Measurements from ENCODE around the gene LRTM2.

The LRTM2 gene

DNA sequence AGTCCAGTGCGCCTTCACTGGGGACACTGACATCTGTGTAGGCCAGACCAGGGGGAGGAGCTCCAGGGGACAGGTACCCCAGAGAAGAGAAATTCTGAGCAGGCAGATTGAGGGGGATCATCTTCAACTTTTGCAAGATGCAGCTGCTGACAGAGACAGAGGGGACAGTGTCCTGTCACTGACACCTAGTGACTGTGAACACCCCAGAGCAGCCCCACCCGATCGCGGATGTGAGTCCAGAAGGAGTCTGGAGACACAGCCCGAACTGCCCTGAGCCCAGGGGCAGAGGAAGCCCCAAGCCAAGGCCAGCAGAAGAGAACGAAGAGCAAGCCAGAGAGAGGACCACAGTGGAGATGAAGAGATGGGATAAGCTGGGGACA is 21.7 kb upstream of the LRTM2 start:
- DNase-seq, result no peak

DNA sequence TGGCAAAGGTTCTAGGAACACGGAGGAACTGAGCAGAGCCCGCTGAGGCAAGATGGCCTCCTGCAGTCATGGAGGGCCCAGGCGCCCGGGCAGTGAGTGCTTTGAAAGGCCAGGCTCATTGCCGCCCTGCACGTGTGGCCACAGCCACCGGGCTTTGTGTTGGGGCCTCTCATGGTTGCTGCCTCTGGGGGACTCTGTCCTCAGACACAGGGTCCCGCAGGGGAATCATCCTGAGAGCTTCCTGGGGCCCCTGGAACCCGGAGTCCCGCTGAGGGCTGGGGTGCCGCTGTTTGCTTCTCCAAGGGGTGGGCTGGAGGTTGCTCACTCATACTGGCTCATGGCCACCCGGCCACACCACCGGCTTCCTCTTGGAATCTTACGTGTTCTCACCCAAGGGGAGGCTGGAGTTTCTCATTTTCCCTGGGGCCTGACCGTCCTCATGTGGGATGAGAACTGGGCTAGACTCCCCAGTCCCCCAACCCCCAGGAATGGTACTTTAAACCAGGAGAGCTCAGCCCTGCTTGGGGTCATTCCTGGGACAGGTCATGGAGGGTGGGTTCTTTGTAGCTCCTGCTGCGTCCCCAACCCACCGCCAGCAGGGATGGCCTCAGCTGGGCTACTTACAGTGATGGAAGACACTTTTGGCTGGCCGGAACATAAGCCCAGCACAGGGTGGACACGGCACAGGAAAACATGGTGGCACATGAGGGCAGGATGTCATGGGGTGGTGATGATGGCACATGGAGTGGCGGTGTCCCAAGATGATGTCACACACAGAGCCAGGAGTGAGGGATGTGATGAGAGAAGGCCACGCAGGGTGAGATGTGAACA is 21.1 kb upstream of the LRTM2 start:
- DNase-seq, result no peak

DNA sequence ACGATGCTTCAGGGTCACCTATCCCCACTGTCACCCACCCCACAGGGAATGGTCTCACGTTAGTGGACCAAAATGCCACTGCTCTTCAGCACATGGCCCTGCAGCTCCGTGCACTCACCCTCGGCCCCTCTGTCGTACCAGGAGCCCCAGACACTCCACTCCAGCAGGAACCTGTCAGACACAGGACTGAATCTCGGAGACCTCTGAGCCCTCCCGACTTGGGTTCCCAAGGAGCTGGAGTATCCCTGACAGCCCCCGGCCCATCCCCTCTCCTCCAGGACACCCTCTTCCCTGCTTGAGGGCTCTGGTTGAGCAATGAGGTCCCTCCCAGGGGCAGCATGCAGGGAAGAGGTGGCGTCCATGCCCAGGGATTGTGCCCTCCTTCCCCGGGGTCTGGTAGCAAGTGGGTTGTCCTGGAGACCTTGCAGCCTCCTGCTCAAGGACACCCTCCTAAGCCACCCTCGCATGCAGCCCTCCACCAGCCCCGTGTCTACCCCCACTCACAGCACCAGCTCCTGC is 20.4 kb upstream of the LRTM2 start:
- no peak for DNase-seq

DNA sequence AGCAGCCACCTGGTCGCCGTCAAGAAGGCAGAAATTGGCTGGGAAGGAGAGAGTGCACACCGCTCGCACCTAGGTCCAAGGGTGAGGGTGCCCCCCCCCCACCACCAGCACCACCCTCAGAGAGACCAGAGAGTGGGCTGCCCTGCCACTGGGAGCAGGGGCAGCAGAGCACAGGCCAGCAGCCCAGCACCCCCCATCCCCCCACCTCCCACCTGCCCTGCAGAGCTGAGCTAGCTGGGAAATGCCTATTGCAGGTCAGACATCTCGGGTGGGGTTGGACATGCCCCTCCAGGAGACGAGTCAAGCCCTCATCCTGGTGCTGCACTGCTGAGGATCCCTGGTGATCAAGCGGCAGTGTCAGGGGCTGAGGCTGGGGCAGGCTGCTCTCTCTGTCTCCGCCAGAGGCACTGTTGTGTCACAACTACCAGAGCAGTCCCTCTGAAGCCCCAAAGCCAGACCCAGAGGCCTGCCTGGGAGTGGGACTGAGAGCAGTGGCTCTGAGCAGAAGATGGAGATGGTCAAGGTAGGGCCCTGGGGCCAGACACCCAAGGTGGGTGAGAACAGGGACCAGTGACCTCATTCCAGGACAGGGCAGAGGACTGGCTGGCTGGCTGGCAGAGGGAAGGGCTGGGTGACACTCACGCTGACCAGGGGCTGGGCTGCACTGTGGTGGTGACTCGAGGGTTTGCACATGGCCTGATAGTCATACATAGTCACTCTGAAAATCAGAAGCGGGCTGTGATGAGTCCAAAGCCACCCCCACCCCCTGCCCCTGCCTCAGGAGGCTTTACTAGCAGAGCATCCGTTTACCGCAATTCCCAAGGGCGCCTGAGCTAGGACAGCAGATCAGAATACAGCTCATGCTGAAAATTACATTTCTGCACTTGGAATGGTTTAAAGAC is 19.7 kb upstream of the LRTM2 start:
- DNase-seq, result no peak

DNA sequence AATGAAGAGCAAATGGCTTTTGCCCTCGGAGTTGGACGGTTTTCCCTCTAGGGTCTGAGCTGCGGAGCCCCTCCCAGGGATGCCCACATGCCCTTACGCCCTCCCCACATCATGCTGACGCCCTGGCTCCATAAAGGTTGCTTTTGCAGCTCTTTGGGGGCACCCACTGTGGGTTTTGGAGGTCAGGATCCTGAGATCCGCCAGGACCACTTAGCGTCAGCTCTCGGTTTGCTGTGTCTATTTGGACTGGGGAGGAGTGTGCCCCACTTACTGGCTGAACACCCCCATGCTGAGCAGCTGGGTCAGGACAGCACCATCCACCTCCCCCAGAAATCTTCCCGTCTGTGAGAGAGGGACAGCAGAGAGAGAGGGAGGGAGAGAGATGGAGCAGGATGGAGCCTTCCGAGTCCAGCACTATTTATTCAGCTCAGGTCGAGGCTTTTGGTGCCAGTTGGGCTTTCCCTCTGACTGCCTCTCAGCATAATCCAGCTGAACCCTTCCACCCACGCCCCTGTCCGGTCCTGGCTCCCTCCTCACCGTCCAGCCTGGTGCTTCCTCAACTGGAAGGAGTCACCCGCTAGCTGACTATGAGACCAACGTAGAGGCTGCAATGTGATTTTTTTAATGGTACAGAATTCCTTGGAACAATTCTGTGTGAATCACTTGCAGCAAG is 18.9 kb upstream of the LRTM2 start:
- no peak for DNase-seq

DNA sequence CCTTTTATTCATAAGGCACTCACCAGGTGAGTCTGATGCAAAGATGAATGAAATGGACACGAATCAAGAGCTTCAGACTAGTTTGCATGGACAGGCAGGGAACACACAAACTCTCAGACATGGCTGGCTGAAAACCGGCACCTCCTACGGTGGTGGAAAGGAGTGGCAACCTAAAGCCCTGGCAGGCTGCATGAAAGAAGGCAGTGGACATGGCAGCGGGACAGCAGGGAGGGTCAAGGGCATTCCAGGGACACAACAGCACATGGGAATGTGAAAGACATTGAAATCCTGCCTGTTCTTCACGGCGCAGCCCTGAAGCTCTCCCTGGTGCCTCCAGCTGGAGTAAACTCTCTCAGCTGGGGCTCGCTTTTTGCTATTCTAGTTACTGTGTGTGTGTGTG is 16.6 kb upstream of the LRTM2 start:
- no peak for DNase-seq

DNA sequence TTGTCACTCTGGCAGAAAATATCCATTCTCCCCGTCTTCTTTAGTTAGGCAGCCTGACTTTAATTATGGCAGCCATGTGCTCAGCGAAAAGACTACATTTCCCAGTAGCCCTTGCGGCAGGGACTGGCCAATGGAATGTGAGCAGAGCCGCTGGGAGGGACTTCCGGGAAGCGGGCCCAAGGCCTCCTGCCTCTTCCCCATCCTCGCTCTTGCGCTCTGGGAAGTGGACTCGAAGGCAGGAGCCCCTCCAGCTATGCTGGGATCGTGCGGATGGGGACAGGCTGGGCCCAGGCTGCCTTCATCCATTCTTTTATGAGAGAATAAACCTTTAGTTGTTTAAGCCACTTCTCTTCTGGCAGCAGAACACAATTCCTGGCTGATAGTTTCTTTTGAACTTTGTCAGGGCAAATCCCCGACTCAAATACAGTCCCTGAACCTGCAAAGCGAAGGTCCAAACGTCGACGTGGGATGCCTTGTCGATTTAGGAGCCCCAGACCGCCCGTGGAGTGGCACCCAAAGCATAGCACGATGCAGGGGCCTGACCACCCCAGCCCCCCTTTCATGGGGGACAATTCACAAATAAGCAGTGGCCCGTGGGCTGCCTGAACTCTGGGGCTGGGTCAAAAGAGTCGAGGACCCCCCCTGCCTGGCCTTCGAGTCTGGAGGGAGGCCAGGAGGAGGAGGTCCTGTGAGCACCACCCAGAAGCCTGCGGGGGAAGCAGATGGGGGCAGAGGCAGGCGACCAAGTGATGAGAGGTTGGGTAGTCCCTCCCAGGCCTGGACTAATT is 15.6 kb upstream of the LRTM2 start:
- peak; percentile 59 for DNase-seq

DNA sequence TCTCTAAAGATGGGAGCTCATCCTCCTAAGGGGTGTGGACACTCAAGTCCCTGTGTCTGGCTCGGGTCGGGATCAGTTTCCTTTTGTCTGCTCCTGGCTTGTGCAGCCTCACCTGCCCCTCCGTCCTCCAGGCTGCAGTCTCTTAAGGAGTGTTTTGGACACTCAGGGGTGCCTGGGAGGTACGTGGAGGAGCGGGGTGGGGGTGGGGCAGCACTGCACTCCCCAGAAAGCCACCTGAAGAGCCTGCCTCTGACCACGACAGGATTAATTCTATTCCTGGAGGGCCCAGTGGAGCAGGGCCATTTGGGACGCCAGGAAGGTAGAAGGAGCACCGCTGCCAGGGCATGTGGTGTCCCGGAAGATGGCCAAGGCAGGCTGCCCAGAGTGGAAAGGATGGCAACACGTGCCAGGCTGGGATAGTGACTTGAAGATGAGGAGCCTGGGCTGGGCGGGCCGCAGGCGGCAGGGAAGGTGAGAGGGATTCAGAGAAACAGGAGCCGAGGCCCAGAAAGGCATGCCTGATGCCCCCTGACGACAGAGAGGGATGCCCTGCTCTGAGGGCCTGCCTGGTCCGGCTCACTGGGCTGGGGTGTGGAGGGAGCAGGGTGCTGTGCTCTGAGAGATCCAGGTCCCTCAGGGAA is 14.8 kb upstream of the LRTM2 start:
- DNase-seq, result no peak

DNA sequence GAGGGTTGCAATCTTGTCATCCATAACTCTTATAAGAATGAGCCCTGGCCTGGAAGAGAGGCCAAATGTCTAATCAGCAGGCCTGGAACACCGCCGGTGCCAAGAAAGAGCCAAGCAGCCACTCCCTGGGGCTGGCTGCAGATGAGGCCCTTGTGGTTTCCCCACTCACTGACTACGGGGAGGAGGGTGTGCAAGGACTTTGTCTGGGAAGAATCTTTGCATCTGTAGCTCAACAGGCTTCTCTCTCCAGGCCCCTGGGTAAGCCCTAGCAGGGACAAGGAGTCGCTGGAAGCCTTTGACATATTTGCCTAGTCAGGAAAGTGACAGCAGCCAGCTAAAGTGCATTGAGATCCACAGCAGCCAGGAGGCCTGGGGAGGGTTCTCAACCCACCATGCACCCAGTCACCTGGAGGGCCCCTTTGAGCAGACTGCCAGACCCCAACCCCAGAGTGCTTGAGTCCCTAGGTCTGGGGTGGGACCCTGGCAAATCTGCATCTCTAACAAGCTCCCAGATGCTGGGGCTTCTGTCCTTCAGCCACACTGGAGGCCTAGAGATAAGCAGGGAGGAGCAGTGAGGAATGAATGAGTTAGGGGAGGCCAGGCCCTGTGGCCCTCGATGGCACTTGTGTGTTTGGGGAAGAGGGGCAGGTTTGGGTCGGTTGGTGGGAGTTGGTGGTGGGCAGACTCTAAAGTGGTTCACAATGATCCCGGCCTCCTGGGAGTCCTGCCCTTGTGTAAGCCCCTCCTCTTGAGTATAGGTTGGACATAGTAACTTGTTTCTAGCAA is 13.9 kb upstream of the LRTM2 start:
- DNase-seq, result no peak

DNA sequence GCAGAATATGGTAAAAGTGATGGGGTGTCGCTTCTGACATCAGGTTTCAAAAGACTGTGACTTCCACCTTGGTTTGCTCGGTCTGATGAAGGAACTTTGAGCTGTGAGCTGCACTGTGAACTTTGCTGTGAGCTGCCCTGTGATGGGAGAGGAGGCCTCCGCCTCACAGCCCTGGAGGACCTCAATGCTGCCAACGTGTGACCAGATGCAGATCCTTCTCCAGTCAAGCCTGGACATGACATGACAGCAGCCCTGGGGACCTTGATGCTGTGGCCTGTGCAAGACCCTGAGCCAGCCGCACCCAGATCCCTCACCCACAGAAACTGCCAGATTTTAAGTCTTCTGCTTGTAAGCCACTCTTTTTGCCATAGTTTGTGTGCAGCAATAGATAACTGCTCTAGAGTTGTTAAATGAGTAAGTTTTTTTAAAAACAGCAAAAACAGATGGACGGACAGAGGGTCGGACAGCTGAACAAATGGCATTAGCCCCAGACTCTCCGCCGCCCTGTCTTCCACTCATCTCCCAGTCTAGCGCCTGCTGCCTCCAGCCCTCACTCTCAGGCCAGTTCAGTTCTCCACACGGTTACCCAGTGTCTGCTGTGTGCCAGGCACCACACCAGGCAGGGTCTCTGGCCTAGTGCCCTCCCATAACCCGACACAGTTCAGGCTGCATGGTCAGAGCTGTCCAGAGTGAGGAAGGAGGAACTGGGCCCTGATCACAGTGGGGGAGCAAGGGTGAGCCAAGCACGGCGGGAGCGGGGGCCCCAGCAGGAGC is 13.1 kb upstream of the LRTM2 start:
- DNase-seq, result no peak

DNA sequence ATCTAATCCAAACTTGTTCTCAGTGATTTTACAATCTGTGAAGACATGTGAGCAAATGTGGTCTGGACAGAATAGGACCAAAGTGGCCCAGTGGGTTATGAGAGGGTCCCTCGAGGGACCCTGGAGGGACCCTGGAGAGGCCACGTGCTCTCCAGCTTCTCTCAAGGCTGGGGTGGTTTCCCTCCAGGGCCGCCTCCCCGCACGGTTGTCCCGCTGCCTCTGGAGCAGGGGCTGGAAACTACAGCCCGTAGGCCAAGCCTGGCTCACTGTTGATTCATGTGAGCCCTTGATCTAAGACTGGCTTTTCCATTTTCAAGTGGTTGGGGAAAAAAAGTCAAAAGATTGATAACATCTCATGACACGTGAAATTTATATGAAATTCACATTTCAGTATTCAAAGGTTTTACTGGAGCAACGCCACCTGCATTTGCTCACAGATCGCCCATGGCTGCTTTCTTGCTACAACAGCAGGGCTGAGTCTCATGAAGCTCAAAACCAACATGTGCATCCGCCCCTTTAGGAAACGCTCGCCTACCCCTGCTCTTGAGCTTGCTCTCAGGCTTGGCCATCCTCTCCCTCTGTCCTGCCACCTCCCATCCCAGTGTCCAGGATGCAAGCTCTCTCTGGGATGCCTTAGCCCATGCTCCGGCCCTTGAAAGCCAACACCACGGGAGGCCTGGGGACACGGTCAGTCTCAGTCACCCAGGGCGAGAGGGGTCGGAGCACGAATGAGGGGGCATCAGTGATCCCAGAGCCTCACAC is 12.1 kb upstream of the LRTM2 start:
- DNase-seq, result no peak

DNA sequence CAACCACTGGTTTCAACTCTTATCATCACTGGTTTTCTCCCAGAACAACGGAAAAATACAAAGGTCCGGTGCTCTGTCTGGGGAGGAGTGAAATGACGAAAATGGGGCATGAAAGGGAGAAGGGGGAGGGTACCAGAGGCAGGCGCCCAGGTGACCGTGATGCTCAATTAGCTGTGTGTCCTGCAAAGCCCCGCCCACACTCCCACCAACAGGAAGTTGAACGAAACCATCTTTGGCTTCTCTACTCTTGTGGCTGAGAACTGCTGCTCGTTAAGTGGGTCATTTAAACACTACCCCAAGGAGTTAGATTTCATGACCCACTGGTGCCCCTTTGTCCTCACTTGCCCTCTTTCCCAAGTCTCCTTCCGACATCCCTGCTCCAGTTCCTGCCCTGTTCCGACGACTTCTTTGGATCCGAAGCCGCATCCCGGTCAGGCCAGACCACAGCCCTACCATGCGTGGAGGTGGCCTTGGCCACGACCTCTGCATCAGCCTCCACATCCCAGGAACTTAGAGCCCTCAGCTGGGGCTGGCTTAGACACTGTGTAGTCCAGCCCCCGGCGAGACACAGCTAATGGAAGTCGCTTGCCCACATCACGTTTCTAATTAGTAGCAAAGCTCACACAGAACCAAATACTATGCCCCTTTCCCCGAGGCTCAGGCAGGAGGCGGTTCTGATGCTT is 11.4 kb upstream of the LRTM2 start:
- DNase-seq, result no peak

DNA sequence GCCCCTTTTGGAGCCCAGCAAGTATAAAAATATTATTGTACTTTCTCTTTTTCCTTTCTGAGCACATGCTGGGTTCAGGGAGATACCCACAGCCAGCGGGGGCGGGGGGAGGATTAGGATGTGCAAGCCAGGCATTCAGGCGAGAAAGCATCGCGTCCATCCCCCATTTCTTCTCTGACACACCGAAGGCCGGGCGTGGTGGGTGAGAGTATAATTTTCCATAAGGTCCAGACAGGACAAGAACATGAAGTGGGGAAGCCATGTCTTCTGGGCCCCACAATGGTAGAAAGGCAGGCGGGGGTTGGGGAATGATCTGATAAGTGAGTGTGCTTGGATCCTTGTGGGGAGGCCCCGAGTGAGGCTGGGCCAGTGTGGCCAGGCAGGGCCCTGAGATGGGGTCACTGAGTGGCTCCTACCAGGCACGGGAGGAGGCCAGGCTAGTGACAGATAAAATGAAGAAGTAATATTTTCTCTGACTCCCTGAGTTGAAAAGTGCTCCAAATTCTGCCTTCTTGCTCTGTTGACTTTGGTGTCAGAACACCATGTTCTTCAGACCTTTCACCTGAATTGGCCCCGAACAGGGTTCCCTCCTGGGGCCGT is 10.7 kb upstream of the LRTM2 start:
- DNase-seq, result no peak

DNA sequence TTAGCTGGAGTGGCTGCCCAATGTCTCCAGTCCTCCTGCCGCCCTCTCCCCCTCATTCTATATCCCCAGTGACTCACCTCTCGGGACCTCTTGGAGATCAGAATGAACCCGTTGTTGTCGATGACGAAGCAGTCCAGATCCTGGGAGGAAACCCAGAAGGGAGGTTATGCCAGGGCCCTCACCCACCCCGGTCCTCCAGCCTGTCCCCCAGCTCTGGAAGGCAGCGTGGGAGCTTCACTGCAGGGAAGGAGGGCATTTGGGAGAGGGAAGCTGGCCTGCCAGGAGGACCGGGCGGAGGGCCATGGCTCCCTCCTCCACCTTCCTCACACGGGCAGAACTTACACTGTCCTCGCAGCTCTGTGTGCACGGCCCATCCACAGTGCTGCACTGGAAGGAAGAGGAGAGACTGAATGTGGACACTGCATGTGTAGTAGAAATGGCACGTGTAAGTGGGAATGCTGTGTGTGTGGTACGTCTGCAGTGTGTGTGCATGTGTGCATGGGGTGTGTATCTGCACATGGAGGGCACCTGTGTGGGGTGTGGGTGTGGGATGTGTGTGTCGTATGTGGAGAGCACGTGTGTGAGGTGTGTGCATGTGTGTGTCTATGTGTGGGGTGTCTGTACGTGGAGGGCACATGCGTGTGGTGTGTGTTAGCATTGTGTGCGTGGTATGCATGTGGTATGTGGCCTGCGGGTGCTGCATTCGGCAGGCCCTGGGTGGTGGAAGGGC is 10.0 kb upstream of the LRTM2 start:
- DNase-seq, result no peak

DNA sequence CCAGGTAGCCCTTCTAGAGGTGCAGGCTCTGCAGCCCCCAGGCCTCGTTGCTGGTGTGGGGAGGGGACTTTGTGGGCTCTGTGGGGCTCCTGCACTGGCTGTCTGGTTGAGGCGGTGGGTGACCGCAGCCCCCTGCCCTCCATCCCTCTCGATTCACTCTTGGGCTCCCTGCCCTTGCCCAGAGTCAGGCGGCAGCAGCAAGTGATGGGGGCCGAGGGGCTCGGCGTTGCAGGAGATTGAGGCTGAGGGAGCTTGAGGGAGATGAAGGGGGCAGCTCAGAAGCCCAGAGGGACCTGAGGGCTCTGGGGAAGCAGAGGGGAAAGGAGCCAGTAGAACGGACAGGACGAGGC is 9.5 kb upstream of the LRTM2 start:
- no peak for DNase-seq

DNA sequence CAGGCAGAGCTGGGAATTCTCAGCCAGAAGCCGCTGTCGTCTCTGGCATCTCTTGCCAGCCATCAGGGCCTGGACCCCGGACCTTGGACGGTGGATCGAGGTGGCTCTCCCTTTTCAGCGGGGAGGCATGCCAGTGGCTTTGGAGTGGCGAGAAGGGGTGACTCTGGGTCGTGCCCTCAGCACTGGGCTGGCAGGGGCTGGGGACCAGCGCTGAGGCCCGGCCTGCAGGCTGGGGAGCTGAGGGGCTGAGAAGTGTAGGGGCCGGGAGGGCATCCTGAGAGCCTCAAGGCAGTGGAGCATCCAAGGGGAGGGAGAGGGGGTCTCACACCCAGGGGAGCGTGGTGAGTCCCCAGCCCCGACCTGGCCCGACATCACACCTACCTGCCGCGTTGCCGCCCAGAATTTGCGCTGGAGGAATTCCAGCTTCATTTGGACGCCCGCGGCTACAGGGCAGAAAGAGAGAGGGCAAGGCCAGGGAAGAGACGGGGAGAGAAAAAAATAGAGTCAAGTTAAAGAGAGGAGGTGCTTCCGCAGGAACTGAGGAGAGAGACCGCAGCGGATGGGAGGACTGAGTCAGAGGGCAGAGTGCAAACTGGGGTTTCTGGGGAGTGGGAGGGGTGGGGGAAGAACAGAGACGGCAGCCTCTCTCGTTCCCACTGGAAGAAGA is 9.0 kb upstream of the LRTM2 start:
- DNase-seq, result no peak

DNA sequence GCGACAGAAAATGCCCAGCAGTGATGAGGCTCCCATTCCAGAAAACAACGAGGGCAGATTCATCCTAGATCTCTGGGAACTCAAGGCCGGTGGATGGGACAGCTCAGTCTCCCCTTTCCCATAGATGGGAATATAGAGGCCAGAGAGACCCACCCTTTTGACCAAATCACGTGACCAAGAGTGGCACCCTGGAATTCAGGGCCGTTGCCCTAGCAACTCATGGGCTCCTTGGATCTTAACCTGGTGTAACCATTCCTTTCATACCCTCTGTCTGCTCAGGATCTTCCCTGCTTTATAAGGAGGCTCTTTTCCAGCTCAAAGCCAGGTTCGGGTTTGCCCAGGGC is 8.4 kb upstream of the LRTM2 start:
- DNase-seq, result no peak

All from DMS 273 treated with DMSO at 0.1 percent for 48 hours (cell line).